ENCODE results near the gene IQGAP3.
"Not testable (repeated sequence)": the region's sequence is repeated elsewhere in the genome, so short reads cannot be mapped to it uniquely, and the experiment has no call there.

Gene IQGAP3

GRCh38 chr1:156566436-156566835, 5.9 kb downstream of the IQGAP3 start:
- Histone ChIP-seq H3K9ac (ENCODE audit: low read depth, low read length) (no peak overlapping the region), H3K9me3 (ENCODE audit: insufficient read depth, low read depth, low read length) (no peaks in the 10 kb centered on the region), H3K4me3 (ENCODE audit: low read length) (no peak overlapping the region), H3K4me1 (ENCODE audit: insufficient read depth, low read length) (peaks cover 2% of the 10 kb centered on the region; the same call in 1 of the 2 replicates), H3K27me3 (ENCODE audit: insufficient read depth, low read length) (no peaks in the 10 kb centered on the region), H3K27ac (ENCODE audit: low read depth, low read length) (no peak overlapping the region), H3K36me3 (ENCODE audit: insufficient read depth, low read length) (peaks cover 65% of the 10 kb centered on the region)
- 88% methylated on average over 4 of the region's 4 CpGs for WGBS

DNA sequence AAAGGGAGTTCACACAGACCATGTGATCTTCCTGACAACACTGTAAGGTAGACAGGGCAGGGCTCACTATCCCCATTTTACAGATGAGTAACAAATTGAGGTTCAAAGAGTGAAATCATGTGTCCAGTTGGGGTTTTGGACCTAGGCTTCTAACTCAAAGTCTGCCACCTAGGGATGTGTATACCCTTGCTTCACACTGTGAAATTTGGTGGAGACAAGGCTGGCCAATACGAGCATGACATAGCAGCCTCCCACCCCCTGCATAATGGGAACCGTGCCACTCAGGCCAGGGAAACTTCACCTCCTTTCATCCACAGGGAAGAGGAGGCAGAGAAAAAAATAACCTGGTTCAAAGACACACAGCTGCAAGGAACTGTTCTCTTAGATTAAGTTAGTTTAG, 6.8 kb downstream of the IQGAP3 start:
- Histone ChIP-seq H3K9me3 (ENCODE audit: insufficient read depth, low read depth, low read length) (no peaks in the 10 kb centered on the region), H3K9ac (ENCODE audit: low read depth, low read length) (no peak overlapping the region), H3K4me3 (ENCODE audit: low read length) (no peak overlapping the region), H3K36me3 (ENCODE audit: insufficient read depth, low read length) (peaks cover 72% of the 10 kb centered on the region), H3K4me1 (ENCODE audit: insufficient read depth, low read length) (no peaks in the 10 kb centered on the region), H3K27ac (ENCODE audit: low read depth, low read length) (no peak overlapping the region), H3K27me3 (ENCODE audit: insufficient read depth, low read length) (no peaks in the 10 kb centered on the region)
- 100% methylated on average over 2 of the region's 2 CpGs for WGBS

DNA sequence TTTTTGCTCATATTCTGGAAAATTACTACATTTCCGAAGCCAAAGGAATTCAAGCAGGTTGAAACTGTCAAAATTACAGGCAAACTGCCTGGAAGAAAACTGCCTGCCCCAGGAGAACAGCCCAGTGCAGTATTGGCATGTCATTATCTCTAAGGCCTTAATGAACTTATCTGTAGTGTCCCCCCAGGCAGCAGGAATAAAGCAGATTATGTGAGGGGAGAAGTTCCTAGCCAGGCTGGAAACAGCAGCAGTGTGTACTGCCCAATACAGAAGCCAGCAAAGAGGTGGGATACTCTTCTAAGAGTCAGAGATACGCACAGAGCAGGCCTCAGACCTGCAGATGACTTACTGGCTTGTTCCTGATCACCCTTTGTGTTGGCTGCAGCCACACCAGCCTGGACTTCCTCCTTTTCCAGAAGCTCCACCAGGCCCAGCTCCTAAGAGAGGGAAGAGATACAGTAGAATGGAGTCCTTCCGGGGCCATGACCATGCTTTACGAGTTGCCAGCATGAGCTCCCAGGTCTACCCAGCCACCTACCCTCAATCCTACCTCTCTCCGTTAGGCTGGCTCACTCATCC, 11.7 kb downstream of the IQGAP3 start:
- H3K36me3 ChIP-seq (ENCODE audit: insufficient read depth, low read length): peaks cover 75% of the 10 kb centered on the region
- H3K27ac ChIP-seq (ENCODE audit: low read depth, low read length): no peak overlapping the region
- H3K9me3 ChIP-seq (ENCODE audit: insufficient read depth, low read depth, low read length): no peaks in the 10 kb centered on the region
- no peaks in the 10 kb centered on the region for H3K27me3 ChIP-seq (ENCODE audit: insufficient read depth, low read length)
- WGBS: 76% methylated on average over 5 of the region's 5 CpGs
- H3K4me3 ChIP-seq (ENCODE audit: low read length): no peak overlapping the region
- no peaks in the 10 kb centered on the region for H3K4me1 ChIP-seq (ENCODE audit: insufficient read depth, low read length)
- no peak overlapping the region for H3K9ac ChIP-seq (ENCODE audit: low read depth, low read length)

GRCh38 chr1:156559797-156560385, 12.5 kb downstream of the IQGAP3 start:
- no peak overlapping the region for H3K27ac ChIP-seq (ENCODE audit: low read depth, low read length)
- H3K4me3 ChIP-seq (ENCODE audit: low read length): no peak overlapping the region
- peaks cover 70% of the 10 kb centered on the region for H3K36me3 ChIP-seq (ENCODE audit: insufficient read depth, low read length)
- WGBS: 79% methylated on average over 5 of the region's 5 CpGs
- no peak overlapping the region for H3K9ac ChIP-seq (ENCODE audit: low read depth, low read length)
- no peaks in the 10 kb centered on the region for H3K9me3 ChIP-seq (ENCODE audit: insufficient read depth, low read depth, low read length)
- no peaks in the 10 kb centered on the region for H3K27me3 ChIP-seq (ENCODE audit: insufficient read depth, low read length)
- no peaks in the 10 kb centered on the region for H3K4me1 ChIP-seq (ENCODE audit: insufficient read depth, low read length)

DNA sequence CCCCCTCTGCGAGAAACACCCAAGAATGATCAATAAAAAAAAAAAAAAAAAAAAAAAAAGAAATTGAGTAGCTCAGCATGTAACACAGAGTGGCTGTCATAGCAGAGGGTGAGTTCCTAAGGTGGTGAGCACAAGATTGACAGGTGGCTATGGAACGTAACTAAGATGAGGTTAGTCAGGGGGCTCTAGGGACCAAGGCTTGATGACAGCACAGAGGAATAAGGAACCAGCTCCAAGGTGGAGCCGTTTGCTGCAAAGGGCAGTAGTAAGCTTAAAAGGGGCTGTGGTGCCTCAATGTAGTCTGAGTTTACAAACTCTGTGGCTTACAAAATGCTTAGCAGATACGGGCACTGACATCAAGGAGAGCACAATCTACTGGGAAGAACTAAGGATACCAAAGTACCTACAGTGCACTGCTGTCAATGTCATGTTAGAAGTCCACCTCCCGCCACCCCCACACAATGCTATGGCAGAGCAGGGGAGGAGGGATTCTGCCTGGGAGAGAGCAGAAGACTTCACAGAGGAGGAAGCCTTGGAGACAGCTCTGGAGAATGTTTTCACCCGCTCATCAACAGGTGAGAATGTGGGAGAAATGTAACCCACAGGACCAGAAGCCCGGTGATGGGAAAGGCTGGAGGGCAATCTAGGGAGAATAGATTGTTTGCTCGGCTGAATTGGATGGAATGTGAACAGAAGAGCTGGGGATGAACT, 13.1 kb downstream of the IQGAP3 start:
- Histone ChIP-seq H3K36me3 (ENCODE audit: insufficient read depth, low read length) (peaks cover 70% of the 10 kb centered on the region), H3K4me3 (ENCODE audit: low read length) (no peak overlapping the region), H3K9ac (ENCODE audit: low read depth, low read length) (no peak overlapping the region), H3K4me1 (ENCODE audit: insufficient read depth, low read length) (no peaks in the 10 kb centered on the region), H3K27me3 (ENCODE audit: insufficient read depth, low read length) (no peaks in the 10 kb centered on the region), H3K9me3 (ENCODE audit: insufficient read depth, low read depth, low read length) (no peaks in the 10 kb centered on the region), H3K27ac (ENCODE audit: low read depth, low read length) (no peak overlapping the region)
- 86% methylated on average over 7 of the region's 8 CpGs for WGBS

DNA sequence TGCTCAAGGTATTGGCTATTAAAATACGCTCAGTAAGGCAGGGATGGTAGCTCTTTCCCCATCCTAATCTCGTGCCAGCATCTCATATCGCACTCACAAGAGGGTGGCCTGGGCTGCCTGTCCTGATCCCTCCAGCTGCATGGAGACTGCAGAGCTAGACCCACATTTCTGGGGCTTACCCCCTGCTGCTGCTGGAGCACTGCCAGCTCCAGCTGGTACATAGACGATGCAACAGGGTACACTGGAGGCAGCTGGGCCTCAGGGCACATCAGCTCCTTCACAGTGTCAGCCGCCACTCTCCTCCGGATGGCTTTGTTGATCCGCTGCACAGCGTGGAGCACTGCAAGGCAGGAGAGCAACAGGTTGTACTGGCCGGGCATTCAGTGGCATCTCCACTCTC, 16.0 kb downstream of the IQGAP3 start:
- H3K9me3 ChIP-seq (ENCODE audit: insufficient read depth, low read depth, low read length): no peaks in the 10 kb centered on the region
- 83% methylated on average over 9 of the region's 9 CpGs for WGBS
- no peak overlapping the region for H3K27ac ChIP-seq (ENCODE audit: low read depth, low read length)
- no peak overlapping the region for H3K9ac ChIP-seq (ENCODE audit: low read depth, low read length)
- no peaks in the 10 kb centered on the region for H3K4me1 ChIP-seq (ENCODE audit: insufficient read depth, low read length)
- no peak overlapping the region for H3K4me3 ChIP-seq (ENCODE audit: low read length)
- peaks cover 57% of the 10 kb centered on the region for H3K36me3 ChIP-seq (ENCODE audit: insufficient read depth, low read length)
- H3K27me3 ChIP-seq (ENCODE audit: insufficient read depth, low read length): no peaks in the 10 kb centered on the region

GRCh38 chr1:156555715-156556114, 16.6 kb downstream of the IQGAP3 start:
- H3K27ac ChIP-seq (ENCODE audit: low read depth, low read length): no peak overlapping the region
- H3K27me3 ChIP-seq (ENCODE audit: insufficient read depth, low read length): no peaks in the 10 kb centered on the region
- peaks cover 59% of the 10 kb centered on the region for H3K36me3 ChIP-seq (ENCODE audit: insufficient read depth, low read length)
- no peak overlapping the region for H3K4me3 ChIP-seq (ENCODE audit: low read length)
- no peaks in the 10 kb centered on the region for H3K9me3 ChIP-seq (ENCODE audit: insufficient read depth, low read depth, low read length)
- 76% methylated on average over 2 of the region's 2 CpGs for WGBS
- no peak overlapping the region for H3K9ac ChIP-seq (ENCODE audit: low read depth, low read length)
- H3K4me1 ChIP-seq (ENCODE audit: insufficient read depth, low read length): no peaks in the 10 kb centered on the region

DNA sequence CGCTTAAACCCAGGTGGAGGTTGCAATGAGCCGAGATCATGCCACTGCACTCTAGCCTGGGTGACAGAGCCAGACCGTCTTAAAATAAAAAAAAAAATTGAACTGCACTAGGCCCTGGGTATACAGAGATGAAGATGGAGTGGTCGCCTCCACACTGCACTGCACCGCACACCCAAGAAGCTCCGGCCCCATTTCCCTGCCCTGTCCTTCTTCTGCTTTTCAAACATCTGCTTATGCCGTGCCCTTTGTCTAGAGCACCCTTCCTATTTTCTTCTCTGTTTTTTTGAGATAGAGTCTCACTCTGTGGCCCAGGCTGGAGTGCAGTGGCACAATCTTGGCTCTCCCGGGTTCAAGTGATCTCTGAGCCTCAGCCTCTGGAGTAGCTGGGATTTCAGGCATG, 17.4 kb downstream of the IQGAP3 start:
- no peaks in the 10 kb centered on the region for H3K27me3 ChIP-seq (ENCODE audit: insufficient read depth, low read length)
- no peak overlapping the region for H3K27ac ChIP-seq (ENCODE audit: low read depth, low read length)
- H3K4me1 ChIP-seq (ENCODE audit: insufficient read depth, low read length): no peaks in the 10 kb centered on the region
- 83% methylated on average over 8 of the region's 8 CpGs for WGBS
- H3K9me3 ChIP-seq (ENCODE audit: insufficient read depth, low read depth, low read length): no peaks in the 10 kb centered on the region
- no peak overlapping the region for H3K9ac ChIP-seq (ENCODE audit: low read depth, low read length)
- peaks cover 56% of the 10 kb centered on the region for H3K36me3 ChIP-seq (ENCODE audit: insufficient read depth, low read length)
- H3K4me3 ChIP-seq (ENCODE audit: low read length): no peak overlapping the region

DNA sequence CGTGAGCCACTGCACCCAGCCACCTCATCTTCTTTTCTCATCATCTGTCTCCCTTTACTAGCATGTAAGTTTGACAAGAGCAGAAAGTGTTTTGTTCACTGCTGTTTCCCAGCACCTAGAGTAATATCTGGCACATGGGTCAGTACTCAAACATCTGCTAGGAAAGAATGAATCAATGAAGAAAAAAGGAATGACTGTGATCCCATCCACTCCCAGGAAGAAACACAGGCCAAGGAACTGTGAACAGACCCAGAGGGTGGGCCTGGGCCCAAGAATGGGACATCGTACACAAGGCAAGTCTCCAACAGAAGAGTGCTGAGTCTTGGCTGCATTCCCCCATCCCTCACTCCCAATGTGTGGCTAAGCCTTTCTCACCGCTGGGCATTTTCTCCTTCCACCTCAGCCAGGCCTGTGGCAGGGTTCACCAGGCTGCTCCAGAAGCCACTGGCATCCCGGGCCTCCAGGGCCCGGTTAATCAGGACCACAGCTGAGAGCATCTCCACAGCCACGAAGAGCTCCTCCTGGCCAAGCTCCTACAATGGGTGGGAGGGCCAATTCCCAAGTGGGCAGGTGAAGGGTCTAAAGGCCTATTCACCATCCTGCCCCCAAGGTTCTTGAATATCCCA, 18.4 kb downstream of the IQGAP3 start:
- H3K27ac ChIP-seq (ENCODE audit: low read depth, low read length): no peak overlapping the region
- no peaks in the 10 kb centered on the region for H3K27me3 ChIP-seq (ENCODE audit: insufficient read depth, low read length)
- no peaks in the 10 kb centered on the region for H3K4me1 ChIP-seq (ENCODE audit: insufficient read depth, low read length)
- H3K9me3 ChIP-seq (ENCODE audit: insufficient read depth, low read depth, low read length): no peaks in the 10 kb centered on the region
- 92% methylated on average over 6 of the region's 6 CpGs for whole genome bisulfite sequencing
- H3K4me3 ChIP-seq (ENCODE audit: low read length): no peak overlapping the region
- H3K36me3 ChIP-seq (ENCODE audit: insufficient read depth, low read length): peaks cover 46% of the 10 kb centered on the region
- no peak overlapping the region for H3K9ac ChIP-seq (ENCODE audit: low read depth, low read length)

DNA sequence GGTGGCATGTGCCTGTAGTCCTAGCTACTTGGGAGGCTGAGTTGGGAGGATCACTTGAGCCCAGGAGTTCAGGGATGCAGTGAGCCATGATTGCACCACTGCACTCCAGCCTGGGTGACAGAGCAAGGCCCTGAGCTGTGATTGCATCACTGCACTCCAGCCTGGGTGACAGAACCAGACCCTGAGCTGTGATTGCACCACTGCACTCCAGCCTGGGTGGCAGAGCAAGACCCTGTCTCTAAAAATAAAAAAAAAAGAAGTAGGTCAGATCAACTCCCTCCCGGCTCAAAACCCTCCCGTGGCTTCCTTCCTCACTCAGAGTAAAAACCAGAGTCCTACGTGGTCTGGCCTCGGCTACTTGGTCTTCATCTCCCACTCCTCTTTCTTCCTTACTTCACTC, 19.4 kb downstream of the IQGAP3 start:
- H3K4me3 ChIP-seq (ENCODE audit: low read length); H3K9me3 ChIP-seq (ENCODE audit: insufficient read depth, low read depth, low read length); H3K9ac ChIP-seq (ENCODE audit: low read depth, low read length); H3K4me1 ChIP-seq (ENCODE audit: insufficient read depth, low read length); H3K27me3 ChIP-seq (ENCODE audit: insufficient read depth, low read length); H3K27ac ChIP-seq (ENCODE audit: low read depth, low read length): not testable (repeated sequence)
- peaks cover 55% of the 10 kb centered on the region for H3K36me3 ChIP-seq (ENCODE audit: insufficient read depth, low read length)
- WGBS: 95% methylated on average over 4 of the region's 4 CpGs

GRCh38 chr1:156552518-156552917, 19.8 kb downstream of the IQGAP3 start:
- WGBS: 75% methylated on average over 5 of the region's 5 CpGs
- no peak overlapping the region for H3K4me3 ChIP-seq (ENCODE audit: low read length)
- H3K27ac ChIP-seq (ENCODE audit: low read depth, low read length): no peak overlapping the region
- no peaks in the 10 kb centered on the region for H3K27me3 ChIP-seq (ENCODE audit: insufficient read depth, low read length)
- peaks cover 59% of the 10 kb centered on the region for H3K36me3 ChIP-seq (ENCODE audit: insufficient read depth, low read length)
- H3K9ac ChIP-seq (ENCODE audit: low read depth, low read length): no peak overlapping the region
- no peaks in the 10 kb centered on the region for H3K4me1 ChIP-seq (ENCODE audit: insufficient read depth, low read length)
- H3K9me3 ChIP-seq (ENCODE audit: insufficient read depth, low read depth, low read length): no peaks in the 10 kb centered on the region
